ENCODE results near the gene MRPL41.
A peak's percentile ranks its signal among the peaks of the same experiment; 100 is the strongest.
"Not testable (repeated sequence)": the region's sequence is repeated elsewhere in the genome, so short reads cannot be mapped to it uniquely, and the experiment has no call there.

Gene MRPL41

GRCh38 chr9:137553654-137554053 is 2.0 kb downstream of the MRPL41 start:
- DNase-seq (ENCODE audit: low read depth): not testable (repeated sequence)

- DNase-seq (ENCODE audit: low read depth): no peak
Measured at GRCh38 chr9:137554349-137554748, 2.7 kb downstream of the MRPL41 start.

- DNase-seq (ENCODE audit: low read depth): no peak
Measured at GRCh38 chr9:137555179-137555578, 3.5 kb downstream of the MRPL41 start.

GRCh38 chr9:137556069-137556838 is 4.6 kb downstream of the MRPL41 start:
- no peak for DNase-seq (ENCODE audit: low read depth)

- DNase-seq (ENCODE audit: low read depth): no peak
Measured at GRCh38 chr9:137558127-137558526, 6.4 kb downstream of the MRPL41 start.

- no peak for DNase-seq (ENCODE audit: low read depth)
Measured at GRCh38 chr9:137564134-137564533, 12.5 kb downstream of the MRPL41 start.

GRCh38 chr9:137564817-137565411 is 13.2 kb downstream of the MRPL41 start:
- no peak for DNase-seq (ENCODE audit: low read depth)

- not testable (repeated sequence) for DNase-seq (ENCODE audit: low read depth)
Measured at GRCh38 chr9:137568445-137568844, 16.8 kb downstream of the MRPL41 start.

GRCh38 chr9:137569609-137570203 is 18.0 kb downstream of the MRPL41 start:
- DNase-seq (ENCODE audit: low read depth): no peak

- DNase-seq (ENCODE audit: low read depth): no peak
Measured at GRCh38 chr9:137570566-137570965, 18.9 kb downstream of the MRPL41 start.

GRCh38 chr9:137574192-137574591 is 22.5 kb downstream of the MRPL41 start:
- DNase-seq (ENCODE audit: low read depth): no peak

GRCh38 chr9:137575364-137575715 is 23.7 kb downstream of the MRPL41 start:
- no peak for DNase-seq (ENCODE audit: low read depth)

- DNase-seq (ENCODE audit: low read depth): no peak
Measured at GRCh38 chr9:137575716-137576411, 24.2 kb downstream of the MRPL41 start.

GRCh38 chr9:137578518-137579258 is 27.0 kb downstream of the MRPL41 start, which contains the start of gene DPH7:
TSS of gene DPH7 (minus strand) at chr9:137578925. CDS start at chr9:137578777, 148 bp downstream.
- peak; percentile 96 for DNase-seq (ENCODE audit: low read depth)

GRCh38 chr9:137579259-137579604 is 27.6 kb downstream of the MRPL41 start:
- no peak for DNase-seq (ENCODE audit: low read depth)

- no peak for DNase-seq (ENCODE audit: low read depth)
Measured at GRCh38 chr9:137580209-137580953, 28.7 kb downstream of the MRPL41 start.

GRCh38 chr9:137580954-137581322 is 29.3 kb downstream of the MRPL41 start:
- DNase-seq (ENCODE audit: low read depth): no peak

- DNase-seq (ENCODE audit: low read depth): no peak
Measured at GRCh38 chr9:137581361-137582285, 29.9 kb downstream of the MRPL41 start.

- no peak for DNase-seq (ENCODE audit: low read depth)
Measured at GRCh38 chr9:137582286-137582860, 30.7 kb downstream of the MRPL41 start.

- no peak for DNase-seq (ENCODE audit: low read depth)
Measured at GRCh38 chr9:137583347-137583746, 31.7 kb downstream of the MRPL41 start.
